ENCODE data around the gene ASL. TPM values are rescaled to one million over a fixed set of nuclear protein-coding genes. Genes with fewer than 3 reads are reported as not detected.
"Not testable (repeated sequence)": the region's sequence is repeated elsewhere in the genome, so short reads cannot be mapped to it uniquely, and the experiment has no call there.

ASL gene
- total RNA-seq, 1 experiment from 2014 or later = 57.3 TPM

DNA sequence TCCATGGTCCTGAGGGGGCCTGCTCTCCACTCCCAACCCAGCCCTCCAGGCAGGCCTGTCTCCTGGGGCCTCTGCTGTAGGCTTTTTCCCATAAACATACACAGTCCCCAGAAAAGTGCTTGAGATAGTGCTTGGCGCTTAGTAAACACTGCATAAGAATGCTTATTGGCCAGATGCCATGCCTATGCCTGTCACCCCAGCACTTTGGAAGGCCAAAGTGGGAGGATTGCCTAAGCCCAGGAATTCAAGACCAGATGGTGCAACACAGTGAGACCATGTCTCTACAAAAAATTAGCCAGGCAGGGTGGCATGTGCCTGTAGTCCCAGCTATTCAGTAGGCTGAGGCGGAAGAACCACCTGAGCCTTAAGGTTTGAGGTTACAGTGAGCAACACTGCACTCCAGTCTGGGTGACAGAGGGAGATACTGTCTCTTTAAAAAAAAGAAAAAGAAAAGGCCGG lies 24.6 kb upstream of the ASL start:
- DNase-seq (ENCODE audit: low read depth in 1 of 2, low spot score in 2 of 2) = peak; percentile 84 to 87
- Histone ChIP-seq H3K27me3 (replicated peaks) (no peaks in the 10 kb centered on the region), H3K27ac (no peak overlapping the region; the same call in 1 of the 2 replicates), H3K4me1 (replicated peaks) (peaks cover 57% of the 10 kb centered on the region), H3K4me3 (no peak overlapping the region), H3K9me3 (replicated peaks) (no peaks in the 10 kb centered on the region), H3K36me3 (no peaks in the 10 kb centered on the region)

DNA sequence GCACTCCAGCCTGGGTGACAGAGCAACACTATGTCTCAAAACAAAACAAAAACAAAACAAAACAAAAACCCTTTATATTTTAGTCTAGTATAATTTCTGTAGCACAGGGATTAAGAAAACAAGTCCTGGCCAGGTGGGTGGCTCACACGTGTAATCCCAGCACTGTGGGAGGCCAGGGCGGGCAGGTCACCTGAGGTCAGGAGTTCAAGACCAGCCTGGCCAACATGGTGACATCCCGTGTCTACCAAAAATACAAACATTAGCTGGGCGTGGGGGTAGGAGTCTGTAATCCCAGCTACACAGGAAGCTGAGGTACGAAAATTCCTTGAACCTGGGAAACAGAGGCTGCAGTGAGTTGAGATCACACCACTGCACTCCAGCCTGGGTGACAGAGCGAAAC lies 23.2 kb upstream of the ASL start:
- H3K4me3 ChIP-seq = no peak overlapping the region
- no peaks in the 10 kb centered on the region for H3K36me3 ChIP-seq
- H3K27me3 ChIP-seq (replicated peaks) = no peaks in the 10 kb centered on the region
- no peaks in the 10 kb centered on the region for H3K9me3 ChIP-seq (replicated peaks)
- DNase-seq (ENCODE audit: low read depth in 1 of 2, low spot score in 2 of 2) = no peak
- no peak overlapping the region for H3K27ac ChIP-seq
- peaks cover 49% of the 10 kb centered on the region for H3K4me1 ChIP-seq (replicated peaks)

GRCh38 chr7:66054063-66054462 lies 21.6 kb upstream of the ASL start:
- no peak overlapping the region for H3K4me3 ChIP-seq
- no peaks in the 10 kb centered on the region for H3K27me3 ChIP-seq (replicated peaks)
- H3K4me1 ChIP-seq (replicated peaks) = peaks cover 41% of the 10 kb centered on the region
- no peaks in the 10 kb centered on the region for H3K9me3 ChIP-seq (replicated peaks)
- no peak overlapping the region for H3K27ac ChIP-seq
- no peaks in the 10 kb centered on the region for H3K36me3 ChIP-seq
- no peak for DNase-seq (ENCODE audit: low read depth in 1 of 2, low spot score in 2 of 2)

DNA sequence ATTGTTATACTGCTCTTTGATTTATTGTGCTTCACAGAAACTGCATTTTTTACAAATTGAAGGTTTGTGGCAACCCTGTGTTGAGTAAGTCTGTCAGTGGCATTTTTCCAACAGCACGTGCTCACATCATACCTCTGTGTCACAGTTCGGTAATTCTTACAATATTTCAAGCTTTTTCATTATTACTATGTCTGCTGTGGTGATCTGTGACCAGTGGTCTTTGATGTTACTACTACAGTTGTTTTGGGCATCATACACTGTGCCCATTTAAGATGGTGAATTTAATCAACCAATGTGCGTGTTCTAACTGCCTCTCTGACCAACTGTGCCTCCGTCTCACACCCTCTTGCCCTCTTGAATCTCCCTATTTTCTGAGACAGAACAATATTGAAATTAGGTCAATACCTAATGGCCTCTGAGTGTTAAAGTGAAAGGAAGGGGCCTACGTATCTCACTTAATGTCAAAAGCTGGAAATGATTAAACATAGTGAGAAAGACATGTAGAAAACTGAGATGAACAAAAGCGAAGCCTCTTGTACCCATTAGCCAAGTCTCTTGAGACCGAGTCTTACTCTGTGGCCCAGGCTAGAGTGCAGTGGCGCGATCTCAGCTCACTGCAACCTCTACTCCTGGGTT lies 20.2 kb upstream of the ASL start:
- Histone ChIP-seq H3K9me3 (replicated peaks) (no peaks in the 10 kb centered on the region), H3K4me3 (no peak overlapping the region), H3K4me1 (replicated peaks) (peaks cover 31% of the 10 kb centered on the region), H3K36me3 (no peaks in the 10 kb centered on the region), H3K27me3 (replicated peaks) (no peaks in the 10 kb centered on the region), H3K27ac (no peak overlapping the region)
- no peak for DNase-seq (ENCODE audit: low read depth in 1 of 2, low spot score in 2 of 2)

DNA sequence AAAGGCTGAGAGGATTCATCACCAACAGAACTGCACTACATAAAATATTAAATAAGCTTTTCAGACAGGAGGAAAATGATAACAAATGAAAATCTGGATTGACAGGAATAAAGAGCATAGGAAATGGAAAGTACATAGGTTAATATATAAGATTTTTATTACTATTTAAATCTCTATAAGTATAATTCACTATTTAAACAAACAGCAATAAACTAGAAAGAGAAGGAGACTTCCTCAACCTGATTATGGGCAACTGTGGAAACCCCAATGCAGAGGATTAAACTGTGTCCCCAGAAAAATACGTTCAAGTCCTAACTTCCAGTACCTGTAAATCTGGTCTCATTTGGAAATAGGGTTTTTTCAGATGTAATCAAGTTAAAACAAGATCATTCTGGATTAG lies 14.8 kb upstream of the ASL start:
- no peaks in the 10 kb centered on the region for H3K36me3 ChIP-seq
- no peak overlapping the region for H3K27ac ChIP-seq
- no peak overlapping the region for H3K4me3 ChIP-seq
- no peaks in the 10 kb centered on the region for H3K4me1 ChIP-seq (replicated peaks)
- H3K27me3 ChIP-seq (replicated peaks) = no peaks in the 10 kb centered on the region
- H3K9me3 ChIP-seq (replicated peaks) = no peaks in the 10 kb centered on the region
- no peak for DNase-seq (ENCODE audit: low read depth in 1 of 2, low spot score in 2 of 2)

DNA sequence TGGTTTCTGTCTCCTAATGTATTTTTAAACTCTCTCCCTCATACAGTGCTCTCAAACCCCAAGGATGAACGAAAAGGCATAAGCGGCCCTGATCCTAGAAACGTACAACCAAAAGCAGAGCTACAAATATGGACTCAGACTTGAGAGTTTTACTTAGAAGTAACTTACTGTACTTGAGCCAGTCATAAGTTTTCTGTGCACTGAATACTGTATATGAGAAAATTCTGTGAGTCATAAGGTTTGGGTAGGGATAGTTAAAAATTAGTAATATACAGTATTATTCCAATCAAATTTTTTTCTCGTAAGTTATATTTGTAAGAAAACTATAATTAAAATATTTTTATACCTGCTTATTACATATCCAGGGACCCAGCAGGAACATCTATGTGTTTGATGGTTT lies 5.9 kb upstream of the ASL start:
- Histone ChIP-seq H3K36me3 (no peaks in the 10 kb centered on the region), H3K9me3 (replicated peaks) (no peaks in the 10 kb centered on the region), H3K27ac (no peak overlapping the region), H3K27me3 (replicated peaks) (no peaks in the 10 kb centered on the region), H3K4me3 (no peak overlapping the region), H3K4me1 (replicated peaks) (peaks cover 18% of the 10 kb centered on the region)
- DNase-seq (ENCODE audit: low read depth in 1 of 2, low spot score in 2 of 2) = no peak

GRCh38 chr7:66070222-66070621 lies 5.4 kb upstream of the ASL start:
- no peak overlapping the region for H3K27ac ChIP-seq
- H3K4me1 ChIP-seq (replicated peaks) = peaks cover 18% of the 10 kb centered on the region
- H3K27me3 ChIP-seq (replicated peaks) = no peaks in the 10 kb centered on the region
- no peaks in the 10 kb centered on the region for H3K9me3 ChIP-seq (replicated peaks)
- no peaks in the 10 kb centered on the region for H3K36me3 ChIP-seq
- no peak overlapping the region for H3K4me3 ChIP-seq
- no peak for DNase-seq (ENCODE audit: low read depth in 1 of 2, low spot score in 2 of 2)

DNA sequence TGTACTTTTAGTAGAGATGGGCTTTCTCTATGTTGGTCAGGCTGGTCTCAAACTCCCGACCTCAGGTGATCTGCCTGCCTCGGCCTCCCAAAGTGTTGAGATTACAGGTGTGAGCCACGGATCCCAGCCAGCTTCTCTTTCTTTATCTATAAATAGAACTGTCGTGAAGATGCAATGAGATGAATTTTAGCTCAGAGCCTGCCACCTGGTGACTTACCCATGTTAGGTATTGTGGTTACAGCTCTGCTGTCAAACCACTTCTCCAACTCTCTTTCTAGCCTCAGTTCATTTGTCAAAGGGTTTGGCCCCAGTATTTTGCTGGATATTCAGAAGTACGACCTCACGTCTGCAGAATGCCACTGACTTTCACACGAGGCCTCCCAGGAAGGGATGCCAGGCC lies 3.4 kb upstream of the ASL start:
- not testable (repeated sequence) for DNase-seq (ENCODE audit: low read depth in 1 of 2, low spot score in 2 of 2)

DNA sequence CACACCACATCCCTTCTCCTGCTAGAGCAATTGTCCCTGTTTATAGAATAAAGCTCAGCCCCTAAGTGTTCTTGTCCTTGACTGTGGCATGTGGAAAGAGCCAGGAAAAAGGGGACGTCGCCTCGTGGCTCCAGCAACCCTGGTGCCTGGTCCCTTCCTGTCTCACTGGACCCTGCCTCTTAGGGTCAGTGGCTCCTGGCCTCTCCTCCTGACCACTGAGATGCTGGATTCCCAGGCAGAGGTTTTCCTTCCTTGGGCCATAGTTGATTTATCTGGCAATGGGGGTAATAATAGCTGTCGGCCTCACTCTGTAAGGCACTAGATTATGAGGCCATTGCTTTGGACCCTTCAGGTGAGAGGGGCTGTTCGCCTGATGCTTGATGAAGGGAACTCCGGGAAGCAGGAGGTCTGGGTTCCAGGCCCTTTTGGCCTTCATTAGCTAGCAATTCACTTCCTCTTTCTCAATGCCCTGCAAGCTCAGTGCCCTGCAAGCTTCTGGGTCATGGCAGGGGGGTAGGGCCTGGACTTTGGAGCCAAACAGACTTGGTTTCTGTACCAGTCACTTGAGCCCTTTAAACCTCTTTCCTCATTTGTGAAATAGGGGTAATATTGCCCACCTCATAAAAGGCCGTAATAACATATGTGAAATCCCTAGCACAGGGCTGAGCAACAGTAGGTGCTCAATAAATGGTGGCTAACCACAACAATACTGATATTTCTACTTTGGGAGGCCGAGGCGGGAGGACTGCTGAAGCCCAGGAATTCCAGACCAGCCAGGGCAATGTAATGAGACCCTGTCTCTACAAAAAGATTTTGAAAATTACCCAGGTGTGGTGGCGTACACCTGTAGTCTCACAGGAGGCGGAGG lies 1.1 kb downstream of the ASL start:
- H3K9me3 ChIP-seq (replicated peaks) = no peaks in the 10 kb centered on the region
- H3K27me3 ChIP-seq (replicated peaks) = no peaks in the 10 kb centered on the region
- peak overlapping the region; percentile 94 for H3K4me3 ChIP-seq
- peaks cover 24% of the 10 kb centered on the region for H3K36me3 ChIP-seq
- H3K27ac ChIP-seq = no peak overlapping the region
- H3K4me1 ChIP-seq (replicated peaks) = peaks cover 20% of the 10 kb centered on the region
- no peak for DNase-seq (ENCODE audit: low read depth in 1 of 2, low spot score in 2 of 2)

More for the DNA sequence above, 3.4 kb upstream of the ASL start:
- H3K27me3 ChIP-seq (replicated peaks); H3K9me3 ChIP-seq (replicated peaks); H3K36me3 ChIP-seq; H3K27ac ChIP-seq; H3K4me3 ChIP-seq: not testable (repeated sequence)
- peaks cover 30% of the 10 kb centered on the region for H3K4me1 ChIP-seq (replicated peaks)

- no peak overlapping the region for H3K4me3 ChIP-seq
- no peak overlapping the region for H3K27ac ChIP-seq
- DNase-seq (ENCODE audit: low read depth in 1 of 2, low spot score in 2 of 2) = no peak
- H3K4me1 ChIP-seq (replicated peaks) = peaks cover 12% of the 10 kb centered on the region
- peaks cover 33% of the 10 kb centered on the region for H3K36me3 ChIP-seq
- H3K27me3 ChIP-seq (replicated peaks) = no peaks in the 10 kb centered on the region
- no peaks in the 10 kb centered on the region for H3K9me3 ChIP-seq (replicated peaks)
Measured at GRCh38 chr7:66078067-66078466, 2.4 kb downstream of the ASL start.

DNA sequence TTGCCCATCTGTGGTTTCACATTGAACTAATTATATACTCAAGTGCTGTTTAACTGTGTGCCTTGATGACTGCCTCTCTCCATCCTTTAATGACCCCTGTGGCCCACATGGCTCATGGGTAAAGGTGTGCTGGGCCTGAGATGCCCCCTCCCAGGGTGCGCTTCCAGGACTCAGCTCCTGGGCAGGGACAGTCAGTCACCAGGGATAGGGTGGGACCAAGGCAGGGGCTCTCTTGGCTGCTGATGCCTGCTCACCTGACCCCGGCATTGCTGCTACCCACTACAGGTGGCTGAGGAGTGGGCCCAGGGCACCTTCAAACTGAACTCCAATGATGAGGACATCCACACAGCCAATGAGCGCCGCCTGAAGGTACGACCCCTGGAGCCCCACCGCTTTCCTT lies 6.5 kb downstream of the ASL start:
- no peaks in the 10 kb centered on the region for H3K27me3 ChIP-seq (replicated peaks)
- no peak overlapping the region for H3K27ac ChIP-seq
- peaks cover under 1% of the 10 kb centered on the region; the same call in 1 of the 2 replicates for H3K4me1 ChIP-seq (replicated peaks)
- no peak for DNase-seq (ENCODE audit: low read depth in 1 of 2, low spot score in 2 of 2)
- no peak overlapping the region for H3K4me3 ChIP-seq
- peaks cover 45% of the 10 kb centered on the region for H3K36me3 ChIP-seq
- no peaks in the 10 kb centered on the region for H3K9me3 ChIP-seq (replicated peaks)

DNA sequence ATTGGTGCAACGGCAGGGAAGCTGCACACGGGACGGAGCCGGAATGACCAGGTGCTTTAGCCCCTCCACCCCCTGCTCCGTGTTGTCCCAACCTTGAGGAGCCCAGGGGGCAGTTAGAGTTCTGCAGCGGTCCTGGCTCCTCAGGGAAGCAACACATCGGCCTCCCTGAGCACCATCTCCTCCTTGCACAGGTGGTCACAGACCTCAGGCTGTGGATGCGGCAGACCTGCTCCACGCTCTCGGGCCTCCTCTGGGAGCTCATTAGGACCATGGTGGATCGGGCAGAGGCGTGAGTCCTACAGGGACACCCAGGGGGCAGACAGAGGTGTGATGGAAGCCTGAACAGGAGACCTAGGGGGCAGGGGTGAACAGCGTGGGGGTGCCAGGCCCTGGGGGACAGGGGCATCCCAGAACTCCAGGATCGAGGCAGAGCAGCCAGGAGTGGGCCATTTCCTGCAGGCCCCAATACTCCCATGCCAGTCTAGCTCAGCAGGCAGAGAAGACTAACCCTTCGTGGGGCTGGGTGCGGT lies 7.3 kb downstream of the ASL start:
- Histone ChIP-seq H3K4me3 (no peak overlapping the region), H3K4me1 (replicated peaks) (no peaks in the 10 kb centered on the region), H3K27me3 (replicated peaks) (no peaks in the 10 kb centered on the region), H3K27ac (no peak overlapping the region), H3K9me3 (replicated peaks) (no peaks in the 10 kb centered on the region), H3K36me3 (peaks cover 51% of the 10 kb centered on the region)
- DNase-seq (ENCODE audit: low read depth in 1 of 2, low spot score in 2 of 2) = no peak

DNA sequence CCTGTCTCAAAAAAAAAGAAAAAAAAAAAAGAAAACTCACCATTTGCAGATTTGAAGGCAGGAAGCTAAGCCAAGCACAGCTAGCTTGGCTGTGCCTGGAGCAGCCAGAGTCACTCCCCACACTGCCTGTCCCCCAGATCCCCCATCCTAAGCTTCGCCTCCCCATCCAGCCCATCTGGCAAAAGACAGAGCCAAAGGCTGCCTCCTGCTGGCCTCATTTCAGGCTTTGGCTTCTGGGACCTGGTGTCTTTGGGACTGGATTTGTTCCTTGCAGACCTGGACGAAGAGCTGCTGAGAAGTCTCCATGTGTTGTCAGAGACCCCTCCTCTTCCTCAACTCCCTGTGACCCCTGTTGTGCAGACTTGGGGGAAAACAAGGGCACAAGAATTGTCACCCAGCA lies 8.1 kb downstream of the ASL start:
- H3K9me3 ChIP-seq (replicated peaks) = no peaks in the 10 kb centered on the region
- no peak overlapping the region for H3K4me3 ChIP-seq
- peaks cover 50% of the 10 kb centered on the region for H3K36me3 ChIP-seq
- no peak for DNase-seq (ENCODE audit: low read depth in 1 of 2, low spot score in 2 of 2)
- H3K27ac ChIP-seq = no peak overlapping the region
- no peaks in the 10 kb centered on the region for H3K27me3 ChIP-seq (replicated peaks)
- no peaks in the 10 kb centered on the region for H3K4me1 ChIP-seq (replicated peaks)
